K562 (cell line): ENCODE data around the gene PPP1R3E. TPM values are rescaled to one million over a fixed set of nuclear protein-coding genes. Genes with fewer than 3 reads are reported as not detected.
A peak's percentile ranks its signal among the peaks of the same experiment; 100 is the strongest.

Experiments used
- BDP1 ChIP-seq: IDR thresholded peaks from 3 replicates; pipeline ENCODE4 v1.6.1; 2011; ENCODE audit not compliant: insufficient read length, insufficient read depth
- HDAC1 ChIP-seq, 2 experiments: fragments of 450-650 bp; IDR thresholded peaks; 2 replicates each; pipeline ENCODE4 v1.6.1; 2016 to 2017; ENCODE audit warnings: inconsistent platforms in 1 of 2, mild to moderate bottlenecking in 1 of 2, moderate library complexity in 1 of 2
- KDM4B ChIP-seq, 2 experiments: fragments of 450-650 bp in 1 of 2; sonication (generic) in 1 of 2; IDR thresholded peaks; 2 replicates each; pipeline ENCODE4 v1.6.1; 2016 to 2017; ENCODE audit warnings: borderline replicate concordance in 2 of 2, antibody characterized with exemption in 1 of 2, low read depth in 1 of 2, mild to moderate bottlenecking in 1 of 2
- MAFK ChIP-seq: IDR thresholded peaks from 2 replicates; pipeline ENCODE4 v1.6.1; 2011; ENCODE audit warnings: low read length, improper control_type of control experiment
- PML ChIP-seq: IDR thresholded peaks from 2 replicates; pipeline ENCODE4 v1.6.1; 2012; ENCODE audit warnings: low read length, inconsistent platforms
- POLR2H ChIP-seq: IDR thresholded peaks from 2 replicates; pipeline ENCODE4 v1.6.1; 2016; ENCODE audit warnings: missing genetic modification characterization, low read depth, mild to moderate bottlenecking, control low read depth, missing compliant biosample characterization, moderate library complexity
- RFX1 ChIP-seq: fragments of 450-650 bp; IDR thresholded peaks from 2 replicates; pipeline ENCODE4 v1.6.1; 2016; ENCODE audit warnings: mild to moderate bottlenecking, moderate library complexity
- polyA plus RNA-seq, 8 experiments: library from polyadenylated mRNA; depleted of rRNA in 4 of 8; stranded (reverse) in 5 of 8; unstranded in 3 of 8; fragments of >200 nt; fragmentation: Nextera tagmentation in 2 of 8; fragmentation: Illumina TruSeq in 1 of 8; extraction: Ambion mirVana in 2 of 8; extraction: Trizol in 1 of 8; gene quantifications; 2 replicates each; pipeline versions ENCODE4 v1.2.1 to v1.2.3, GENCODE V29; 2011 to 2014; ENCODE audit warnings: inconsistent platforms in 1 of 8, missing spikeins in 1 of 8
- total RNA-seq, 7 experiments: library from RNA; depleted of rRNA in 6 of 7; stranded (reverse); fragments of >200 nt in 6 of 7; fragmentation: Illumina TruSeq in 2 of 7; extraction: Trizol in 2 of 7; gene quantifications; 2 replicates each; pipeline versions ENCODE4 v1.2.1 to v1.2.3, GENCODE V29; 2011 to 2021; ENCODE audit warnings: low replicate concordance in 1 of 7
- TF ChIP-seq, protein P1 (sequence below), 2 experiments: fragments of 450-650 bp; IDR thresholded peaks; 2 replicates each; pipeline ENCODE4 v1.6.1; 2016; ENCODE audit warnings: mild to moderate bottlenecking in 2 of 2, borderline replicate concordance in 1 of 2, low read depth in 1 of 2, moderate library complexity in 1 of 2
- TF ChIP-seq, protein P2 (sequence below): fragments of 250-450 bp; sonication (Bioruptor Pico); IDR thresholded peaks from 2 replicates; pipeline ENCODE4 v1.4.0; 2020
- TF ChIP-seq, protein P3 (sequence below): fragments of 450-650 bp; IDR thresholded peaks from 2 replicates; pipeline ENCODE4 v1.7.0; 2016; ENCODE audit warnings: borderline replicate concordance
- TF ChIP-seq, protein P4 (sequence below): IDR thresholded peaks from 2 replicates; pipeline ENCODE4 v1.6.1; 2016; ENCODE audit warnings: missing genetic modification characterization, missing compliant biosample characterization

Gene PPP1R3E
- total and polyA plus RNA-seq, 9 of the 15 experiments (the other 6 are each of a cell fraction or from before 2014, with no cell fraction given) = 3.2 to 18.4 (median 7.6) TPM

DNA sequence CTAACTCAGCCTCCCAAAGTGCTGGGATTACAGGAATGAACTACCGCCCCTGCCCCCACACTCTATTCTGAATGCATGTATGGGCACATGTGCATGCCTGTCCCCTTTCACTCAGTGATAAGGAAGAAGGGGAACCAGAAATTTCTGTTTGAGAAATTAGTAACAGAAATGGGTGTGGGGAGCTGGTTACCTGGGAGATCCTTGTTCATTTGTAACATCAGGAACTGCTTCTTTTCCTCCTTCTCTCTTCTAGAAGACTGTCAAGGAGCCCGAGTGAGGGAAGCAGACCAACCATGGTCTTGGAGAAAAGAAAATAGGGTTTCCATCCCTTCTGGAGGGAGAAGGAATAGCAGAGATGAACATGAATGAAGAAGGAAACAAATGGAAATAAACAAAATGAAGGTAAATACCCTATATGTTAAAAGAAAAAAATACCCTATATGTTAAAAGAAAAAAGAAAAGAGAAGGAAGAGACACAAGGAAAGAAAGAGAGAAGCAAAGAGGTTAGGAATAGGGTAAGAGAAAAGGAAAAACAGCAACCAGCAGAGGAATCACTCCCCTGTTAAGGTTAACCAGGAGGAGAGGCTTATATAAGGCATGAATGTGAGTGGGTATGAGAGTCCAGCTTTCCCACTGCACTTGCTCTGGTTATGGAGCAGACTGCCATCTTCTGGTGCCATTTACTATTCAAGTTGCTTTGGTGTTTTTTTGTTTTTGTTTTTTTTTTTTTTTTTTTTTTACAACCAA lies 3.3 kb downstream of the PPP1R3E start (continued):
- TF ChIP-seq, protein P1, sequence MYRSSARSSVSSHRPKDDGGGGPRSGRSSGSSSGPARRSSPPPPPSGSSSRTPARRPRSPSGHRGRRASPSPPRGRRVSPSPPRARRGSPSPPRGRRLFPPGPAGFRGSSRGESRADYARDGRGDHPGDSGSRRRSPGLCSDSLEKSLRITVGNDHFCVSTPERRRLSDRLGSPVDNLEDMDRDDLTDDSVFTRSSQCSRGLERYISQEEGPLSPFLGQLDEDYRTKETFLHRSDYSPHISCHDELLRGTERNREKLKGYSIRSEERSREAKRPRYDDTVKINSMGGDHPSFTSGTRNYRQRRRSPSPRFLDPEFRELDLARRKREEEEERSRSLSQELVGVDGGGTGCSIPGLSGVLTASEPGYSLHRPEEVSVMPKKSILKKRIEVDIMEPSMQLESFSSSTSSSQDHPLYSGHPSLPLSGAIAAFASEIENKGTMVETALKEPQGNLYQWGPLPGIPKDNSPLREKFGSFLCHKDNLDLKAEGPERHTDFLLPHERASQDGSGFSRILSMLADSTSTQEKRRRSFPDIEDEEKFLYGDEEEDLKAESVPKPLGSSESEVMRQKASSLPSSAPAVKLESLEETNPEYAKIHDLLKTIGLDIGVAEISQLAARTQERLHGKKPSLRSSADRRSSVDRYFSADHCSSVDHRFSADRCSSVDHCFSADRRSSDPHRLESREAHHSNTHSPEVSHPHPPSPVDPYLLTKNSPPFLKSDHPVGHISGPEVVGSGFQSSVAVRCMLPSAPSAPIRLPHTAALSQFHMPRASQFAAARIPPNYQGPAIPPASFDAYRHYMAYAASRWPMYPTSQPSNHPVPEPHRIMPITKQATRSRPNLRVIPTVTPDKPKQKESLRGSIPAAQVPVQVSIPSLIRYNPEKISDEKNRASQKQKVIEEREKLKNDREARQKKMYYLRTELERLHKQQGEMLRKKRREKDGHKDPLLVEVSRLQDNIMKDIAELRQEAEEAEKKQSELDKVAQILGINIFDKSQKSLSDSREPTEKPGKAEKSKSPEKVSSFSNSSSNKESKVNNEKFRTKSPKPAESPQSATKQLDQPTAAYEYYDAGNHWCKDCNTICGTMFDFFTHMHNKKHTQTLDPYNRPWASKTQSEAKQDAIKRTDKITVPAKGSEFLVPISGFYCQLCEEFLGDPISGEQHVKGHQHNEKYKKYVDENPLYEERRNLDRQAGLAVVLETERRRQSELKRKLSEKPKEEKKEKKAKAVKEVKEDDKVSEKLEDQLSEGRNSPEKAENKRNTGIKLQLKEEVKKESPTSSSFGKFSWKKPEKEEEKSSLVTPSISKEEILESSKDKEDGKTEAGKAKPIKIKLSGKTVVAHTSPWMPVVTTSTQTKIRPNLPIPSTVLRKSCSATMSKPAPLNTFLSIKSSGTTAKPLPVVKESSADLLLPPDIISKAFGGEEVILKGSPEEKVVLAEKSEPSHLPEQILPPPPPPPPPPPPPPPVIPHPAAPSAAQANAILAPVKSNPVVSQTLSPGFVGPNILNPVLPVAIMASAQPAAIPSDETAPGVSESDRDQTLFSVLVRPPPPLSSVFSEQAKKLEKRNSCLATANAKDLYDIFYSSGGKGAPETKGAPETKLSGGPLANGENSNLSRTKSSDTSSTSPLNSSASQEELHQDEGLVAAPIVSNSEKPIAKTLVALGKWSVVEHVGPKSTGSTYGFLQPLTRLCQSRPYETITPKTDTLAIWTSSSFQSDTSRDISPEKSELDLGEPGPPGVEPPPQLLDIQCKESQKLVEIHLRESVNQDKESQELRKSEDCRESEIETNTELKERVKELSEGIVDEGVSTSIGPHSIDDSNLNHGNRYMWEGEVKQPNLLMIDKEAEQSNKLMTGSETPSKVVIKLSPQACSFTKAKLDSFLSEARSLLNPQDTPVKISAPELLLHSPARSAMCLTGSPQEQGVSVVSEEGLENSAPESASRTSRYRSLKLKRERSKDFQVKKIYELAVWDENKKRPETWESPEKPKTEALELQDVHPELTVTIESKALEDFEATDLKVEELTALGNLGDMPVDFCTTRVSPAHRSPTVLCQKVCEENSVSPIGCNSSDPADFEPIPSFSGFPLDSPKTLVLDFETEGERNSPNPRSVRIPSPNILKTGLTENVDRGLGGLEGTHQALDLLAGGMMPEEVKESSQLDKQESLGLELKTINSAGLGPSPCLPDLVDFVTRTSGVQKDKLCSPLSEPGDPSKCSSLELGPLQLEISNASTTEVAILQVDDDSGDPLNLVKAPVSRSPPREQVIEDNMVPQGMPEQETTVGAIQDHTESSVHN (IDR thresholded peaks at IDR 0.05; ENCODE audit: borderline replicate concordance in 1 of 2, low read depth in 1 of 2) = 0 out of 4 replicates have a peak, but pooled peaks of 1 of the 2 experiments have one; percentile 15
- TF ChIP-seq HDAC1 (IDR thresholded peaks at IDR 0.05) = 0 out of 4 replicates have a peak, but pooled peaks of 1 of the 2 experiments have one; percentile 14
- TF ChIP-seq BDP1 = no peak
- TF ChIP-seq RFX1 = no peak
- TF ChIP-seq, protein P2, sequence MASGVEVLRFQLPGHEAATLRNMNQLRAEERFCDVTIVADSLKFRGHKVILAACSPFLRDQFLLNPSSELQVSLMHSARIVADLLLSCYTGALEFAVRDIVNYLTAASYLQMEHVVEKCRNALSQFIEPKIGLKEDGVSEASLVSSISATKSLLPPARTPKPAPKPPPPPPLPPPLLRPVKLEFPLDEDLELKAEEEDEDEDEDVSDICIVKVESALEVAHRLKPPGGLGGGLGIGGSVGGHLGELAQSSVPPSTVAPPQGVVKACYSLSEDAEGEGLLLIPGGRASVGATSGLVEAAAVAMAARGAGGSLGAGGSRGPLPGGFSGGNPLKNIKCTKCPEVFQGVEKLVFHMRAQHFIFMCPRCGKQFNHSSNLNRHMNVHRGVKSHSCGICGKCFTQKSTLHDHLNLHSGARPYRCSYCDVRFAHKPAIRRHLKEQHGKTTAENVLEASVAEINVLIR (CRISPR knock-in tag) = no peak
- no peak for TF ChIP-seq KDM4B (IDR thresholded peaks at IDR 0.05; ENCODE audit: borderline replicate concordance in 2 of 2, low read depth in 1 of 2)
- TF ChIP-seq, protein P3, sequence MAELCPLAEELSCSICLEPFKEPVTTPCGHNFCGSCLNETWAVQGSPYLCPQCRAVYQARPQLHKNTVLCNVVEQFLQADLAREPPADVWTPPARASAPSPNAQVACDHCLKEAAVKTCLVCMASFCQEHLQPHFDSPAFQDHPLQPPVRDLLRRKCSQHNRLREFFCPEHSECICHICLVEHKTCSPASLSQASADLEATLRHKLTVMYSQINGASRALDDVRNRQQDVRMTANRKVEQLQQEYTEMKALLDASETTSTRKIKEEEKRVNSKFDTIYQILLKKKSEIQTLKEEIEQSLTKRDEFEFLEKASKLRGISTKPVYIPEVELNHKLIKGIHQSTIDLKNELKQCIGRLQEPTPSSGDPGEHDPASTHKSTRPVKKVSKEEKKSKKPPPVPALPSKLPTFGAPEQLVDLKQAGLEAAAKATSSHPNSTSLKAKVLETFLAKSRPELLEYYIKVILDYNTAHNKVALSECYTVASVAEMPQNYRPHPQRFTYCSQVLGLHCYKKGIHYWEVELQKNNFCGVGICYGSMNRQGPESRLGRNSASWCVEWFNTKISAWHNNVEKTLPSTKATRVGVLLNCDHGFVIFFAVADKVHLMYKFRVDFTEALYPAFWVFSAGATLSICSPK = no peak
- no peak for TF ChIP-seq POLR2H (tag)
- TF ChIP-seq, protein P4, sequence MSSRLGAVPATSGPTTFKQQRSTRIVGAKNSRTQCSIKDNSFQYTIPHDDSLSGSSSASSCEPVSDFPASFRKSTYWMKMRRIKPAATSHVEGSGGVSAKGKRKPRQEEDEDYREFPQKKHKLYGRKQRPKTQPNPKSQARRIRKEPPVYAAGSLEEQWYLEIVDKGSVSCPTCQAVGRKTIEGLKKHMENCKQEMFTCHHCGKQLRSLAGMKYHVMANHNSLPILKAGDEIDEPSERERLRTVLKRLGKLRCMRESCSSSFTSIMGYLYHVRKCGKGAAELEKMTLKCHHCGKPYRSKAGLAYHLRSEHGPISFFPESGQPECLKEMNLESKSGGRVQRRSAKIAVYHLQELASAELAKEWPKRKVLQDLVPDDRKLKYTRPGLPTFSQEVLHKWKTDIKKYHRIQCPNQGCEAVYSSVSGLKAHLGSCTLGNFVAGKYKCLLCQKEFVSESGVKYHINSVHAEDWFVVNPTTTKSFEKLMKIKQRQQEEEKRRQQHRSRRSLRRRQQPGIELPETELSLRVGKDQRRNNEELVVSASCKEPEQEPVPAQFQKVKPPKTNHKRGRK (tag) = peak; percentile 94
- TF ChIP-seq PML = no peak
- TF ChIP-seq MAFK = no peak
